NCI-H146 (cell line): ENCODE results near the gene ESR2.

ENCODE experiments used
- DNase-seq: peaks from one replicate; lab custom pipeline; 2025; lab: John Stamatoyannopoulos, UW

ESR2 gene

GRCh38 chr14:64266239-64266638, 27.9 kb downstream of the ESR2 start:
- no peak for DNase-seq

- no peak for DNase-seq
Observed at GRCh38 chr14:64265222-64265621, 28.9 kb downstream of the ESR2 start.

GRCh38 chr14:64260418-64260817, 33.8 kb downstream of the ESR2 start:
- no peak for DNase-seq

- no peak for DNase-seq
Observed at GRCh38 chr14:64255756-64256155, 38.4 kb downstream of the ESR2 start.

- DNase-seq: no peak
Observed at GRCh38 chr14:64253672-64254071, 40.5 kb downstream of the ESR2 start.

GRCh38 chr14:64249363-64249762, 44.8 kb downstream of the ESR2 start:
- no peak for DNase-seq

- DNase-seq: no peak
Observed at GRCh38 chr14:64248689-64249088, 45.5 kb downstream of the ESR2 start.

- no peak for DNase-seq
Observed at GRCh38 chr14:64247195-64247594, 47.0 kb downstream of the ESR2 start.

GRCh38 chr14:64246688-64247087, 47.5 kb downstream of the ESR2 start:
- DNase-seq: no peak

GRCh38 chr14:64245491-64245890, 48.7 kb downstream of the ESR2 start:
- DNase-seq: no peak

GRCh38 chr14:64244279-64244678, 49.9 kb downstream of the ESR2 start:
- DNase-seq: no peak

GRCh38 chr14:64238631-64239030, 55.5 kb downstream of the ESR2 start:
- DNase-seq: no peak

- DNase-seq: no peak
Observed at GRCh38 chr14:64238049-64238448, 56.1 kb downstream of the ESR2 start.

- DNase-seq: no peak
Observed at GRCh38 chr14:64235652-64236640, 58.2 kb downstream of the ESR2 start.

GRCh38 chr14:64234877-64235651, 59.1 kb downstream of the ESR2 start:
- no peak for DNase-seq

- no peak for DNase-seq
Observed at GRCh38 chr14:64233531-64234190, 60.5 kb downstream of the ESR2 start.

GRCh38 chr14:64232944-64233343, 61.2 kb downstream of the ESR2 start:
- DNase-seq: no peak

- DNase-seq: no peak
Observed at GRCh38 chr14:64232095-64232838, 61.9 kb downstream of the ESR2 start.

GRCh38 chr14:64229489-64229888, 64.7 kb downstream of the ESR2 start:
- DNase-seq: no peak

- no peak for DNase-seq
Observed at GRCh38 chr14:64227856-64228255, 66.3 kb downstream of the ESR2 start.

GRCh38 chr14:64225151-64225757, 68.9 kb downstream of the ESR2 start:
- no peak for DNase-seq
